Activated naive CD4-positive, alpha-beta T cell treated with anti-CD3 and anti-CD28 coated beads, Interleukin-2, amount 10 ng/mL, durations not matched to agents 7 days and 5 days (primary cell): Measurements from ENCODE around the gene HSPG2.
A peak's percentile ranks its signal among the peaks of the same experiment; 100 is the strongest.
"Not testable (repeated sequence)": the region's sequence is repeated elsewhere in the genome, so short reads cannot be mapped to it uniquely, and the experiment has no call there.

Experiments used
- CTCF ChIA-PET: fragments of 350-600 bp; sonication (Branson Sonifier 250); formaldehyde crosslinking; loops from one replicate; lab custom pipeline; 2021; ENCODE audit warnings: antibody characterized with exemption; lab: Charles Lee
- DNase-seq: peaks from one replicate; pipeline ENCODE4 v3.0.0-alpha.2; 2020
- H3K27ac Mint-ChIP-seq: one replicate; pipeline ENCODE4 v1.8.0; 2021; ENCODE audit warnings: mild to moderate bottlenecking, moderate library complexity, mixed read lengths
- H3K27me3 Mint-ChIP-seq: one replicate; pipeline ENCODE4 v1.8.0; 2021; ENCODE audit warnings: mild to moderate bottlenecking, mixed read lengths
- H3K36me3 Mint-ChIP-seq: one replicate; pipeline ENCODE4 v1.8.0; 2021; ENCODE audit warnings: mixed read lengths
- H3K4me1 Mint-ChIP-seq: one replicate; pipeline ENCODE4 v1.8.0; 2021; ENCODE audit warnings: mixed read lengths
- H3K4me3 Mint-ChIP-seq: one replicate; pipeline ENCODE4 v1.8.0; 2021; ENCODE audit warnings: mild to moderate bottlenecking, moderate library complexity, mixed read lengths
- H3K9me3 Mint-ChIP-seq: one replicate; pipeline ENCODE4 v1.8.0; 2021; ENCODE audit warnings: mixed read lengths

Gene HSPG2

GRCh38 chr1:21937034-21937371 is at the start of gene HSPG2:
HSPG2 (minus strand) TSS chr1:21937310; CDS start chr1:21937217, 93 bp downstream.
- CTCF ChIA-PET: no interaction called here
- DNase-seq: no peak
- Mint-ChIP-seq H3K9me3 (no peaks in the 10 kb centered on the region), H3K4me3 (peak within 1 kb of the TSS; percentile 78), H3K4me1 (peaks cover 18% of the 10 kb centered on the region), H3K36me3 (no peaks in the 10 kb centered on the region), H3K27me3 (peaks cover 73% of the 10 kb centered on the region), H3K27ac (no peak within 1 kb of the TSS)

GRCh38 chr1:21986386-21986785 is 49.3 kb upstream of the HSPG2 start:
- H3K27me3 Mint-ChIP-seq, DNase-seq, CTCF ChIA-PET, H3K4me1 Mint-ChIP-seq, H3K9me3 Mint-ChIP-seq, H3K36me3 Mint-ChIP-seq, H3K4me3 Mint-ChIP-seq, H3K27ac Mint-ChIP-seq: not testable (repeated sequence)

- H3K27me3 Mint-ChIP-seq, H3K36me3 Mint-ChIP-seq, H3K4me1 Mint-ChIP-seq, H3K9me3 Mint-ChIP-seq, DNase-seq, H3K4me3 Mint-ChIP-seq, H3K27ac Mint-ChIP-seq, CTCF ChIA-PET: not testable (repeated sequence)
Observed at GRCh38 chr1:21985893-21986292, 48.8 kb upstream of the HSPG2 start.

- H3K4me1 Mint-ChIP-seq, H3K9me3 Mint-ChIP-seq, H3K4me3 Mint-ChIP-seq, CTCF ChIA-PET, DNase-seq, H3K36me3 Mint-ChIP-seq, H3K27ac Mint-ChIP-seq, H3K27me3 Mint-ChIP-seq: not testable (repeated sequence)
Observed at GRCh38 chr1:21983539-21983938, 46.4 kb upstream of the HSPG2 start.

GRCh38 chr1:21982122-21982521 is 45.0 kb upstream of the HSPG2 start:
- not testable (repeated sequence) for H3K27me3 Mint-ChIP-seq, H3K36me3 Mint-ChIP-seq, H3K9me3 Mint-ChIP-seq, DNase-seq, H3K4me3 Mint-ChIP-seq, H3K27ac Mint-ChIP-seq, H3K4me1 Mint-ChIP-seq
- CTCF ChIA-PET: interaction anchor here (0.6 kb wide), 1 partner anchor 52 kb away, joined by 3 read pairs; no protein-coding TSS in a partner anchor

- not testable (repeated sequence) for DNase-seq, H3K36me3 Mint-ChIP-seq, H3K27ac Mint-ChIP-seq, H3K4me3 Mint-ChIP-seq, H3K4me1 Mint-ChIP-seq, H3K9me3 Mint-ChIP-seq, H3K27me3 Mint-ChIP-seq
- CTCF ChIA-PET: interaction anchor here (2.0 kb wide), 1 partner anchor 43 kb away, joined by 5 read pairs; no protein-coding TSS in a partner anchor
Observed at GRCh38 chr1:21981253-21981652, 44.1 kb upstream of the HSPG2 start.

GRCh38 chr1:21980515-21981220 is 43.6 kb upstream of the HSPG2 start:
- not testable (repeated sequence) for H3K4me3 Mint-ChIP-seq, H3K36me3 Mint-ChIP-seq, H3K4me1 Mint-ChIP-seq, H3K9me3 Mint-ChIP-seq, H3K27ac Mint-ChIP-seq, H3K27me3 Mint-ChIP-seq
- CTCF ChIA-PET: interaction anchor here (2.0 kb wide), 1 partner anchor 44 kb away, joined by 5 read pairs; no protein-coding TSS in a partner anchor
- DNase-seq: peak; percentile 48

- H3K4me1 Mint-ChIP-seq, H3K4me3 Mint-ChIP-seq, H3K36me3 Mint-ChIP-seq, DNase-seq, H3K9me3 Mint-ChIP-seq, H3K27me3 Mint-ChIP-seq, H3K27ac Mint-ChIP-seq: not testable (repeated sequence)
- CTCF ChIA-PET: interaction anchor here (0.6 kb wide), 1 partner anchor 28 kb away, joined by 3 read pairs; no protein-coding TSS in a partner anchor
Observed at GRCh38 chr1:21978209-21978608, 41.1 kb upstream of the HSPG2 start.

- H3K4me1 Mint-ChIP-seq, H3K27ac Mint-ChIP-seq, H3K27me3 Mint-ChIP-seq, H3K36me3 Mint-ChIP-seq, H3K9me3 Mint-ChIP-seq, CTCF ChIA-PET, H3K4me3 Mint-ChIP-seq, DNase-seq: not testable (repeated sequence)
Observed at GRCh38 chr1:21976703-21977239, 39.7 kb upstream of the HSPG2 start, which contains the start of gene CELA3B. CELA3B (plus strand) TSS chr1:21977022; CDS start chr1:21977040, 18 bp downstream.

- CTCF ChIA-PET, H3K27ac Mint-ChIP-seq, H3K4me3 Mint-ChIP-seq, H3K4me1 Mint-ChIP-seq, H3K9me3 Mint-ChIP-seq, H3K27me3 Mint-ChIP-seq, DNase-seq, H3K36me3 Mint-ChIP-seq: not testable (repeated sequence)
Observed at GRCh38 chr1:21975296-21975695, 38.2 kb upstream of the HSPG2 start.

GRCh38 chr1:21974699-21975098 is 37.6 kb upstream of the HSPG2 start:
- H3K36me3 Mint-ChIP-seq, CTCF ChIA-PET, H3K4me1 Mint-ChIP-seq, H3K9me3 Mint-ChIP-seq, H3K27ac Mint-ChIP-seq, H3K27me3 Mint-ChIP-seq, DNase-seq, H3K4me3 Mint-ChIP-seq: not testable (repeated sequence)

GRCh38 chr1:21973948-21974347 is 36.8 kb upstream of the HSPG2 start:
- H3K27me3 Mint-ChIP-seq, H3K27ac Mint-ChIP-seq, H3K4me3 Mint-ChIP-seq, H3K4me1 Mint-ChIP-seq, H3K36me3 Mint-ChIP-seq, DNase-seq, H3K9me3 Mint-ChIP-seq, CTCF ChIA-PET: not testable (repeated sequence)

GRCh38 chr1:21972973-21973441 is 35.9 kb upstream of the HSPG2 start:
- DNase-seq, H3K36me3 Mint-ChIP-seq, H3K27ac Mint-ChIP-seq, H3K9me3 Mint-ChIP-seq, CTCF ChIA-PET, H3K4me3 Mint-ChIP-seq, H3K4me1 Mint-ChIP-seq, H3K27me3 Mint-ChIP-seq: not testable (repeated sequence)

- H3K4me3 Mint-ChIP-seq, H3K36me3 Mint-ChIP-seq, CTCF ChIA-PET, H3K27ac Mint-ChIP-seq, DNase-seq, H3K4me1 Mint-ChIP-seq, H3K9me3 Mint-ChIP-seq: not testable (repeated sequence)
- H3K27me3 Mint-ChIP-seq: peaks cover 16% of the 10 kb centered on the region
Observed at GRCh38 chr1:21970523-21970922, 33.4 kb upstream of the HSPG2 start.

GRCh38 chr1:21969066-21969465 is 32.0 kb upstream of the HSPG2 start:
- DNase-seq, H3K27ac Mint-ChIP-seq, H3K36me3 Mint-ChIP-seq, H3K4me1 Mint-ChIP-seq, CTCF ChIA-PET, H3K9me3 Mint-ChIP-seq, H3K4me3 Mint-ChIP-seq: not testable (repeated sequence)
- peaks cover 18% of the 10 kb centered on the region for H3K27me3 Mint-ChIP-seq
